ENCODE data around the gene B3GLCT.

Gene B3GLCT

DNA sequence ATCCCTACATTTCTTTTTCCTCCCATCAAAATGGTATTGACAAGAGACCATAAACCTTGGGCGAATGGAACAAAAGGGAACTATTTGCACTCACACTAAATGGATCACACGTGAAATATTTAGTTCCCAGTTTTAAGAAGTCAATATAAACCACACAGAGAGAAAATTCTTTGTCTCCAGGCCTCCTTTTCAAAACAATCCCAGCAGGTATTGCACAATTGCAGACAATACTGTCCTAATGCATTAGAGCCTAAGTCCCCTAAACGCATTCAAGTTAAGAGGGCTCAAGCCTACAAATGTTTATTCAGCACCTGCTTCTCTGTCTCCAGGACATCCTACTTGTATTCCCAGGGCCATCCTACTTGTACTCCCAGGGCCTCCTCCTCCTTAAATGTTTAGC is 1.3 kb upstream of the B3GLCT start:
- peak; percentile 18 for DNase-seq (ENCODE audit: low read depth)
- no peak for TF ChIP-seq CTCF (conservative IDR thresholded peaks at IDR 0.05; ENCODE audit: low read length)
- H3K4me3 ChIP-seq (ENCODE audit: low read length) = no peak overlapping the region

DNA sequence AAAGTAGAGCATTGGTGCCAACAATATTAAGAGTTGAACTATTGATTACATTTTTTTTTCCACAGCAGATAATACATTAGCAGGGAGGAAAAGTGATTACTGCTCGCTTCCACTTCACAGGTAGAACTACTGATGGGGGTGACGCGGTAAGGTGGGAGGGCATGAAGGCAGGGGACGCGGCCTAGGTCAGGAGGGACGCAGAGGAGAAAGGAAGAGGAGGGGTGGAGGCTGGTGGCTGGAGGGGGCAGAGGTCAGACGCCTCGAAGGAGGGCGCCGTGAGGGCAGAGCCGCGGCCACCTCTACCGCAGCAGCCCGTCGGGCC is 287 bp upstream of the B3GLCT start:
- no peak for TF ChIP-seq CTCF (conservative IDR thresholded peaks at IDR 0.05; ENCODE audit: low read length)
- no peak for DNase-seq (ENCODE audit: low read depth)
- peak overlapping the region; percentile 60 for H3K4me3 ChIP-seq (ENCODE audit: low read length)

GRCh38 chr13:31200637-31200971 is 829 bp downstream of the B3GLCT start:
- peak; percentile 29 for DNase-seq (ENCODE audit: low read depth)
- H3K4me3 ChIP-seq (ENCODE audit: low read length) = peak overlapping the region; percentile 73
- TF ChIP-seq CTCF (conservative IDR thresholded peaks at IDR 0.05; ENCODE audit: low read length) = no peak

DNA sequence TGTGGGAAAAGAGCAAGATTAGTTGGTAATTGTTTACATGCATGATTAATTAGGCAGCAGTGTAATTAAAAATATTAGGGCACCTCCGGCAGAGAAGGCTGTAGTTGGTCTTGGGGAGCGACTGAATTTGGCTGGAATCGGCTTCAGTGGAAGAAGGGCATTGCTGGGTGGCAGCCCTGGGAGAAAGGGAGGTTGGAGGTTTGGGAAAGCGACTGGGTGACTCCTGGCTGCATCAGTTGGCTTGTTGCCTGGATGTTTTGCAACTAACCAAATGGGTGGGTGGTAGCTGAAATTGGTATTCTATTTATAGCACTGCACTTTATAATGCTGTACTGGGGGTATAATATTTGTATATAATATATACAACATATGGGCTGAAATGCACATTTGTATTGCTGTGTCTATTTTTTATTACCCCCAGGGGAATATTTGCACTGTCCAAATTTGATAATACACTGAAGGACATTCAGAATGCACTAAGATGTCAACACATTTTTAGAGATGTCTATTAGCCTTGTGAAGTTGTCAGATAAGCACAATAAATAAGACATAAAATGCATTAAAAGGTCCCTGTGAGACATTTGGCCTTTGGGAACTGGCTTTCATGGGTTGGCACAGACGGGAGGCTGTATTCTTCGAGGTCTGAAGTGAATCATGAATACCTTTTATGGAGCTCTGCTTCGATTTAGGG is 1.7 kb downstream of the B3GLCT start:
- peak; percentile 62 for DNase-seq (ENCODE audit: low read depth)
- TF ChIP-seq CTCF (conservative IDR thresholded peaks at IDR 0.05; ENCODE audit: low read length) = no peak
- H3K4me3 ChIP-seq (ENCODE audit: low read length) = peak overlapping the region; percentile 73

DNA sequence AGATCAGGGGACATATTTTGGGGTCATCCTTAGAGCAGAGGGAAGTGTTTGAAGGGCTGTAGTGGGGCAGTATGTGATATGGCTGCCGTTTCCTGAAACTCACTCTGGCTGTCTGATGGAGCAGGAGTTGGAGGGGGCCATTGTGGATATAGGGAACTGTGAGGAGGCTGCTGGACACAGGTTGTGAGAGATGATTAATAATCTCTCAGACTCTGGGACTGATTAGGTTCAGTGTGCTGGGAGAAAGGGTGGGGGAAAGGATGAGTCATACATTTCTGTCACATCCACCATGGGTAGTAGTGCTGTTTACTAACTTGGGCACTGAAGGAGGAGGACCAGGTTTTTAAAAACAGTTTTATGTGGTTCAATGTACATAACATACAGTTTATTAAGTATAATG is 4.8 kb downstream of the B3GLCT start:
- peak; percentile 61 for DNase-seq (ENCODE audit: low read depth)
- H3K4me3 ChIP-seq (ENCODE audit: low read length) = no peak overlapping the region
- TF ChIP-seq CTCF (conservative IDR thresholded peaks at IDR 0.05; ENCODE audit: low read length) = no peak

DNA sequence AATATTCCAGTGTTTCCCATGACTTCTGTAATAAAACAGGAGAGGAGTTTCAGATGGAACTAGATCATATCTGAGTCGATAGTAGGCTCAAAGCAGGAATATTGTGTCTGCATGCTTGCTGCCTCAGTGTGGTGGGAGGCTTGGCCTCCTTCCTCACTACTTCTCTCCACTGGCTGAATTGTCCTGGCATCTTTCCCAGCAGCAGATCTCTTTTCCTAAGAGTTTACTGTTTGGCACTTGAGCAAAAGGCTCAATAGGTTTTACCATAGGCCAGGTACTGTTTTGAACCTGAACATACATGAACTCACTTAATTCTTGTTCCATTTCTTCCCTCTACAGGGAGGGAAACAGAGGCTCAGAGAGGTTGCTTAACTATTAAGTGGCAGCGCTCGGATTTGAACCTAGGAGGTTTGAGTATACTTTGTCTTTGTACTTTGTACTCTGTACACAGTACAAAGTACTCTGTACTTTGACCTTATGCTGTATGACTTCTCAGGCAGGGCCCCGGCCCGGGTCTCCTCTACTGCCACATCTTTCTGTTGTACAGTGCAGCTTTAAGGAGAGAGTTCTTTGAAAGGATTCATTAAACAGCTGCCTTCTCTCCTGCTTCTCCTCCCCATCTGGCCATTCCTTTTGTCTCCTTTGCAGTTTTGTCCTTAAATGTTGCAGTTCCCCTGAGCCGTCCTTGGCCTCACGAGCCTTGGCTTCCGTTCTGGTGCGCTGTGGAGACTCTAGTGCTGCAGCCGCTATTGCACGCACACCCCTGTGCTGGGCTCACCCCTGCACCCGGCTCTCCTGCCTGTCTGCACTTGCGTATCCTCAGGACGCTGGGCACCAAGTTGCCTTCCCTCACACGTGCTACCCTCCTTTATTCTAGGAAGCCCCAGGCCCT is 8.1 kb downstream of the B3GLCT start:
- DNase-seq (ENCODE audit: low read depth) = peak; percentile 68
- no peak for TF ChIP-seq CTCF (conservative IDR thresholded peaks at IDR 0.05; ENCODE audit: low read length)
- no peak overlapping the region for H3K4me3 ChIP-seq (ENCODE audit: low read length)
